ENCODE measurements around the gene AANAT.
A peak's percentile ranks its signal among the peaks of the same experiment; 100 is the strongest.

The AANAT gene

DNA sequence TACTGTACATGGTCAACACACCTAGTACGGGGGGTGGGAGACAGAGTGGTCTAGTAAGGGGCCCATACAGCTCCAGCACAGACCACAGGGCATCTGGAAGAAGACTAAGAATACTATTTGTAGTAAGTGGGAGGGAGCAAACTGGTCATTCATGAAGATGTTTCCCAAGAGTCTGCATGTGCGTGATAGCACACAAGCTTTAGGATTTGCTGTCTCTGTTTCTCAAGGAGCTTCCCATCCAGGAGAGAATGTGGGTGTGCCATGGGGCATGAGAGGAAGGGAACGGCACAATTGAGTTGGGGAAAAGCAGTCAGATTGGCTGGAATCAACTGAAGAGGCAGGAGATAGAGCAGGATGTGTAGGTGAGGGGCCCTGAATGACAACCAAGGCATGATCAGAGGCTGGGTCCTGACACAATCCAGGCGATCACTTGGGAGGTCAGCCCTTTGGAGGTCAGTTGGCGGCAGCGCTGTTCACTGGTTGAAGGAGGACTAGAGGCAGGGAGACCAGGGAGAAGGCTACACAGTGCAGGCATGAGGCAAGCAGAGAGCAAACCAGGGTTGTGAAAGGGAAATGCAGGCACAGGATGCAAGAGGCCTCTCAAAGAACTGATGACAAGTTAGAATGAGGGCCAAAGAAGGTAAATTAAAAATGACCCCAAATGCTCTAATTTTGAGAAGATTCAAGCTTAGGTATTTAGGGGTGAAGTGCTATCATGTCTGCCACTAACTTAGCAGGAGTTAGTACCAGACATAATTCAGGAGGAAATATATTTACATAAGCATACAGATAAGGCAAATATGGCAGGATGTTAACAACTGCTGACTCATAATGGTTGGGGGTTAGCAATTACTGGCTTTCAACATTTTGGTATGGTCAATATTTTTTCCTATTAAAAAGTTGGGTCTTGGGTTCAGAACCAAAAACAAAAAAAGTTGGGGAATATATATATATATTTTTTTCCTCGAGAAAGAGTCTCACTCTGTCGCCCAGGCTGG is 24.8 kb upstream of the AANAT start:
- DNase-seq: peak; percentile 32

- peak; percentile 22 for DNase-seq
These were observed 22.7 kb upstream of the AANAT start for GRCh38 chr17:76444518-76445311.

- DNase-seq: no peak
These were observed 21.5 kb upstream of the AANAT start for GRCh38 chr17:76445697-76446448.

DNA sequence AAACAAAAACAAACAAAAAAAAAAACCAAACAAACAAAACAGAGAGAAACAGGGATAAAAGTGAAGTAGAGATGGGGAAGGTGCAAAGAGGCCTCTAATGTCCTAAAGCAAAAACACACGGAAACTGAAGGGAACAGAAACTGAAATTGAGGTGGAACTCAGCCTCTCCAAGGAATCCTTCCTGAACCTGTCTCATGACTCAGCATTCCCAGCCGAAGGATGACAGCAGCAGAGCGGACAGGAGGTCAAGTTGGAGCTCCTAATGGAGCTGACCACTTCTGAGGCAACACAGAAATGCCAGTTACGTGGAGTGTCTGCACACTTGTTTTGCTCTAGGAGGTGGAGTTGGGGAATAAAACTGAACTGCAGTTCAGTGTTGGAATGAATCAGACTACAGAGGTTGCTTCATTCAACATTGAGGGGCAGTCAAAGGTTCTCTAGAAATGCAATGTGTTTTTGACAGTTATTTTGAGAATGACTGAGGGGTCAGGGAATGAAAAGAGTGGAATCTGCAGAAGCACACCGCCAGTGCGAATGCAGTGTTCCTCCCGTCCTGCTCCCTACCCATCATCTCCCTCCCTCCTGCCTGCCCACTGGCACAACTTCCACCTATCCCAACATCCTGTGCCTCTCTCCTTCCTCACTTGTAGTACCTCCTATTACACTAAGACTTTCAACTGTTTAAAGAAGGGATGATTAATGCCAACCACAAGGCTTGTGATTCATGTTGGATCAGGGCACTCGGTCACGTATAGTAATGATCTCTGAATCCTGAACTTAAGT is 20.8 kb upstream of the AANAT start:
- DNase-seq: peak; percentile 69

- DNase-seq: no peak
These were observed 19.3 kb upstream of the AANAT start for GRCh38 chr17:76447931-76448652.

GRCh38 chr17:76449126-76449525 is 18.3 kb upstream of the AANAT start:
- DNase-seq: no peak

- no peak for DNase-seq
These were observed 15.9 kb upstream of the AANAT start for GRCh38 chr17:76451506-76451905.

DNA sequence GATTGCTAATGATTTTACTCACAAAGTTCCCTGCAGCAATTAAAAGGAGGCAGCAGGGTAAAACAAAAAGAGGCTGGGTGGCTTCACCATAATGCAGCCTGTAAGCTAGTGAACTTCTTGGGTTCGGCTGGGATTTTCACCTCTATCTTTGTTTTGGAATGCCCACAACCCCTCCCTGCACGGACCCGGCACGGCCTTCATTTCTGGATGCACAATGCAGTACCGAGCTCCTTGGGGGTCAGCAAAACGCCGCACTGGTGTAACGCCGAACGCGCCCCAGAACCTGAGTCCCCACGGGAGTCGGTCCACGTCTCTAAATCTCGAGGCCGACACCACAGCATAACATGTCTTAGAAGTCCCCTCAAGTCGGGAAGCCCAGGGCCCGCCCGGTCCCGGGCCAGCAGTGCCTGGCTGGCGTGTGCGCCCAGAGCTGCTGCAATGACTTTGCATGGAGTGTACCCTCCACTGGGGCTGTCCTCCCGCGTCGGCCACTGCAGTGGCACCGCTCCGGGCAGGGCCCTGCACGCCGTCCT is 15.2 kb upstream of the AANAT start:
- peak; percentile 70 for DNase-seq

DNA sequence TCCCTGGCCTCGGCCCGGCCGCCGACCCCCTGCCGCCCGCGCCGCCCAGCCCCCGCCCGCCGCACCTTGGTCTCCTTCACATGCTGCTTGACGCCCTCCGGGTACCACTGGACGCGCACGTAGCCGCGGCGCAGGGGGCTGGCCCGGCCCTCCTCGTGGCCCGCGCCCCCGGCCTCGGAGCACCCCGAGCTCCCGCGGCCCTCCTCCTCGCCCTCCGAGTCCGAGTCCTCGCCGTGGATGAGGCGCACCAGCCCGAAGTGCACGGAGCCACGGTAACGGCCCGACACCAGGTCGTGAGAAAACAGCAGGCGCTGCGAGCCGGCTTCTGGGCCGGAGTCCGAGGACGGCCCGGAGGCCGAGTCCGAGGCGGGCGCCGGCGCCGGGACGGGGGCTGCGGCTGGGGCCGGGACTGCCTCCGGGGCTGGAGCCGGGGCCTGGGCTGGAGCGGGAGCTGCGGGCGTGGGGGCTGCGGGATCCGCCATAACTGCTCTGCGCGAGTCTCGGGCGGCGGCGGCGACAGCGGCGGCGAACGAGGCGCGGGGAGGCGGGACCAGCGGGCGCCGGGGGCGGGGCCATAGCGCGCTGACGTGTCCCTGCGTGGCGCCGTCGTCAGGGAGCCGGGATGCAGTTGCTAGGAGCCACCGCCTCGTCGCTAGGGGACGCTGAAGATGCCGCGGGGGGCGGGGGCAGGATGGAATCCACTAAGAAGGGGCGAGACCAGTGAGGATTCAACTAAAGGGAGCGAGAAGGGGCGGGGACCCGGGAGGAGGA is 14.6 kb upstream of the AANAT start, which contains the start of gene UBE2O:
TSS of gene UBE2O (minus strand) at position 493 of the 771 bp plus-strand sequence. CDS start at position 482, 11 bp downstream.
- DNase-seq: peak; percentile 97

- no peak for DNase-seq
These were observed 14.0 kb upstream of the AANAT start for GRCh38 chr17:76453431-76453743.

- DNase-seq: peak; percentile 69
These were observed 8.6 kb upstream of the AANAT start for GRCh38 chr17:76458580-76459490.

DNA sequence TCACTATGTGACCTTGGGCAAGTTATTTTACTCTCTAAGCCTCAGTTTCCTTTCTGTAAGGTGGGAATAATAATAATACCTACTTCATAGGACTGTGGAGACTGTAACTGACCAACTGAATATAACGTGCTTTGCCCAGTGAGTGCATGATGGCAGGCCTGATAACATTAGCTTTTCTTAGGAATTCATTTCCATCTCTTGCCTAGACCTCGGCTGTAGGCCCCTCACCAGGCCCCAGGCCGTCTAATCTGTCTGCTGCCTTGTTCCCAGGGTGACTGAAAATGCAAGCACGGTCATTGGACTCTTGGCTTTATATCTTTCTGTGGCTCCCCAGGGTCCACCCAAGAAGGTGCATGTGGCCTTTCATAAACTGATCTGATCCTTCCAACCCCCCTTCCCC is 7.7 kb upstream of the AANAT start:
- DNase-seq: no peak

DNA sequence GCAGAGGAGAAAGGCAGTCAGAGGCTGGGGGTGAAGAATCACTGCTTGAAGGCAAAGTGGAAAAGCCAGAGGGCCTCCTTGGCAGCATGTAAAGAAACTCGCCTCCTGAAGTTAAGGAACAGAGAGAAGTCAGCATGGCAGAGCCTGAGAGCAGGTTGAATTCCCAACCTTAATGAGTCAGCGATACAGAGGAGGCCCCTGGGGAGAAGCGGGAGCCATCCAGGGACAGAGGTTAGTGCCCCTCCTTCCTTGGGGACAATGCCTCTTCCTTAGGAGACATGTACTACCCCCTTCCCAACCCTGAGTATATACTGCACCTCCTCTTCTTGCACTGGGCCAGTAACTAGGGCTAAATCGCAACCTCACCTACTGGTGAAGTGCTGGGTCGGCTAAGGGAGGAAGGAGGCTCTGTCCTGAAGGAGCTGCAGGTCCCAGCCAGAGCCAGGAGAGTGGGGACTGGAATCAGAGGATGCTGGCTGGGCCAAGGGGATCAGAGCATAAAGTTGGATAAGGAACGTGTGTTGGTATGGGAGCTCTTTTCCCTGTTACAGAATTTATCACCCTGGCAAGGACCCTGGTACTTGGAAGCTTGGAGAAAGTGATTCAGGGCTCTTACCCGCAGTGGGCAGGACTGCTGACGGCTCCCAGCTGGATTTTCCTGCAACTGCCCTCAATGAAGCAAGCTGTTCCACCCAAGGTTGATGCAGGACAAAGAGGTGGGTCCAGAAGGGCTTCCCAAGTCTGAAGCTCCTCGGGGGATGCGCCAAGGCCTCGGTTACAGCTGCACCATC is 5.4 kb upstream of the AANAT start:
- DNase-seq: no peak

- DNase-seq: no peak
These were observed 4.7 kb upstream of the AANAT start for GRCh38 chr17:76462556-76463290.

- DNase-seq: no peak
These were observed 650 bp upstream of the AANAT start for GRCh38 chr17:76466775-76467130.

DNA sequence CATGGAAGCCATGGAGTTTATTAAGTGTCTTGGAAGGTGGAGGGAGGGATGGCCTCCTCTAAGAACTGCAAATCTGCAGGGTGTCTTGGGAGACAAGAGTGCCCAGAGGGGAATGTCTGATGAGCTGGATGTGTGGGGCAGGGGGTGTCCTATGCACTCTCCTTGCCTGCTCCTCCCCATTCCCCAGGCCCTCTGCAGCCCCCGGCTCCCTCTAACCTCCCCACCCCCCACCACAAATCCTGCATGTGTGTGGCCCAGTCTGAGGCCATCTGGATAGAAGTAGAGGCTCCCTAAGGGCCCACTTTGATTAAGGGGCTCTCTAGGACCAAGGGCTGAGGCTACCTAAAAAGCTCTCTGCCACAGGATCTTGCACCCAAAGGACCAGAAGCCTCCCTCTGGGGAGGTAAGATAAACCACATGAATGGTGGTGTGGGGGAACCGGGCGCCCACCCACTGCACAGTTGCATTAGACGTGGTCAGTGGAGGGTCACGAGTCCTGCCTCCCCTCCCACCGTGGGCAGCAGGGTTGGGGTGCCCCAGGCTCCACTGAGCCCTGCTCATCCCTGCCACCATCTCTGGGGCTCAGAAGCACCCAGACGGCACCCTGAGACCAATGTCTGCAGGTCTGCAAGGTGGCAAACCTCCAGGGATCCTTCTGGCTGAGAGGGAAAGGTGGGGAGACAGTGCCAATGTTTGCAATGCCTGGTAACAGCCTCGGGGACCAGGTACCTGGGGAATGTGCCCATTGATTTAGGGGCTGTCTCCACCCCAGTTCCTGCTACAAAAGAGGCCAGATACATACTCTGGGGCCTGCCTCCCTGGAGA is 618 bp downstream of the AANAT start:
- no peak for DNase-seq

GRCh38 chr17:76468634-76469010 is 1.2 kb downstream of the AANAT start:
- no peak for DNase-seq

Data from DMS53 (cell line).